ENCODE measurements around the gene SCARB1.

The SCARB1 gene

GRCh38 chr12:124769881-124770512, 93.7 kb downstream of the SCARB1 start:
- DNase-seq = no peak

GRCh38 chr12:124769163-124769530, 94.5 kb downstream of the SCARB1 start:
- no peak for DNase-seq

- no peak for DNase-seq
These were observed 95.1 kb downstream of the SCARB1 start for GRCh38 chr12:124768452-124769162.

GRCh38 chr12:124767066-124767821, 96.4 kb downstream of the SCARB1 start:
- DNase-seq = no peak

- DNase-seq = no peak
These were observed 97.0 kb downstream of the SCARB1 start for GRCh38 chr12:124766727-124767065.

GRCh38 chr12:124765581-124766489, 97.8 kb downstream of the SCARB1 start:
- DNase-seq = no peak

GRCh38 chr12:124764870-124765580, 98.6 kb downstream of the SCARB1 start:
- no peak for DNase-seq

GRCh38 chr12:124764451-124764850, 99.2 kb downstream of the SCARB1 start:
- DNase-seq = no peak

- DNase-seq = no peak
These were observed 100.1 kb downstream of the SCARB1 start for GRCh38 chr12:124763594-124763979.

GRCh38 chr12:124762791-124763593, 100.7 kb downstream of the SCARB1 start:
- no peak for DNase-seq

- DNase-seq = no peak
These were observed 101.3 kb downstream of the SCARB1 start for GRCh38 chr12:124762384-124762783.

GRCh38 chr12:124761871-124762270, 101.8 kb downstream of the SCARB1 start:
- no peak for DNase-seq

- DNase-seq = no peak
These were observed 102.6 kb downstream of the SCARB1 start for GRCh38 chr12:124761056-124761455.

- DNase-seq = no peak
These were observed 103.1 kb downstream of the SCARB1 start for GRCh38 chr12:124760560-124760959.

- DNase-seq = no peak
These were observed 103.7 kb downstream of the SCARB1 start for GRCh38 chr12:124759841-124760503.

GRCh38 chr12:124758266-124759220, 105.1 kb downstream of the SCARB1 start:
- DNase-seq = no peak

- DNase-seq = no peak
These were observed 106.3 kb downstream of the SCARB1 start for GRCh38 chr12:124757329-124757728.

GRCh38 chr12:124756760-124757159, 106.9 kb downstream of the SCARB1 start:
- no peak for DNase-seq

- no peak for DNase-seq
These were observed 107.5 kb downstream of the SCARB1 start for GRCh38 chr12:124756166-124756565.

GRCh38 chr12:124755801-124756148, 107.9 kb downstream of the SCARB1 start:
- no peak for DNase-seq

Data from cortex of kidney (tissue), 1 donor.